IMR-90 (cell line): ENCODE measurements around the gene GIMAP8. TPM values are rescaled to one million over a fixed set of nuclear protein-coding genes. Genes with fewer than 3 reads are reported as not detected.

ENCODE experiments used
- ATAC-seq: fragments of 200-7000 bp; cut with Tn5 transposase; 2 replicates; pipeline ENCODE4 v1.9.1; 2020; ENCODE audit warnings: low read depth, mild to moderate bottlenecking, moderate library complexity
- BruUV-seq: library from RNA; stranded (reverse); fragments of 400-500 nt; replicated peaks from 2 replicates; lab custom pipeline; 2021; lab: Mats Ljungman, UMichigan
- CTCF ChIA-PET: fragments of 300-600 bp; formaldehyde crosslinking; extraction: SDS; loops from one replicate; lab custom pipeline; 2021; ENCODE audit warnings: antibody characterized with exemption; lab: Yijun Ruan, JAX
- POLR2A ChIA-PET: fragments of 300-600 bp; sonication (Branson Sonifier 250); formaldehyde crosslinking; loops from one replicate; lab custom pipeline; 2022; ENCODE audit warnings: antibody characterized with exemption; ENCODE audit not compliant: unreplicated experiment; lab: Charles Lee
- DNase-seq: peaks from one replicate; pipeline ENCODE4 v3.0.0; 2013
- H2AFZ ChIP-seq: replicated peaks from 2 replicates; pipeline ENCODE3; 2013; ENCODE audit warnings: low read length, mild to moderate bottlenecking; ENCODE audit not compliant: poor library complexity
- H2AK5ac ChIP-seq: 2 replicates; pipeline ENCODE4 v1.6.1; 2013; ENCODE audit warnings: low read depth, low read length, inconsistent platforms
- H2AK9ac ChIP-seq: replicated peaks from 2 replicates; pipeline ENCODE3; 2013; ENCODE audit warnings: mild to moderate bottlenecking, low read depth, low read length, moderate library complexity; ENCODE audit not compliant: poor library complexity
- H2BK120ac ChIP-seq: 2 replicates; pipeline ENCODE4 v1.6.1; 2013; ENCODE audit warnings: low read depth, low read length, inconsistent platforms
- H2BK15ac ChIP-seq: 3 replicates; pipeline ENCODE4 v1.6.1; 2013; ENCODE audit warnings: low read depth, low read length, inconsistent platforms
- H2BK20ac ChIP-seq: 2 replicates; pipeline ENCODE4 v1.6.1; 2013; ENCODE audit warnings: low read depth, mild to moderate bottlenecking, inconsistent platforms, low read length, moderate library complexity
- H2BK5ac ChIP-seq: 2 replicates; pipeline ENCODE4 v1.6.1; 2013; ENCODE audit warnings: mild to moderate bottlenecking, low read depth, low read length, inconsistent platforms; ENCODE audit not compliant: poor library complexity, severe bottlenecking
- H3K14ac ChIP-seq: replicated peaks from 2 replicates; pipeline ENCODE4 v1.6.1; 2013; ENCODE audit warnings: low read depth, low read length, inconsistent platforms
- H3K18ac ChIP-seq: 2 replicates; pipeline ENCODE4 v1.6.1; 2013; ENCODE audit warnings: low read depth, low read length, control low read depth
- H3K23ac ChIP-seq: 2 replicates; pipeline ENCODE4 v1.6.1; 2013; ENCODE audit warnings: low read depth, low read length, inconsistent platforms
- H3K27ac ChIP-seq: 2 replicates; pipeline ENCODE4 v1.5.1; 2013; ENCODE audit warnings: mild to moderate bottlenecking, control low read depth, low read length; ENCODE audit not compliant: insufficient read depth
- H3K27me3 ChIP-seq: 2 replicates; pipeline ENCODE4 v1.6.1; 2013; ENCODE audit warnings: low read length; ENCODE audit not compliant: control insufficient read depth, insufficient read depth
- H3K36me3 ChIP-seq: 2 replicates; pipeline ENCODE4 v1.6.1; 2013; ENCODE audit warnings: low read length, mixed read lengths; ENCODE audit not compliant: control insufficient read depth, insufficient read depth
- H3K4ac ChIP-seq: 2 replicates; pipeline ENCODE4 v1.6.1; 2013; ENCODE audit warnings: low read depth, low read length, inconsistent platforms
- H3K4me1 ChIP-seq: 2 replicates; pipeline ENCODE4 v1.6.1; 2013; ENCODE audit warnings: low read length, mixed read lengths; ENCODE audit not compliant: control insufficient read depth, insufficient read depth
- H3K4me2 ChIP-seq: 2 replicates; pipeline ENCODE4 v1.6.1; 2013; ENCODE audit warnings: low read depth, mild to moderate bottlenecking, control low read depth, low read length, moderate library complexity
- H3K4me3 ChIP-seq: 2 replicates; pipeline ENCODE4 v1.5.1; 2013; ENCODE audit warnings: low read depth, mild to moderate bottlenecking, control low read depth, low read length, moderate library complexity; ENCODE audit not compliant: insufficient read depth
- H3K56ac ChIP-seq: 2 replicates; pipeline ENCODE4 v1.6.1; 2013; ENCODE audit warnings: low read length, inconsistent platforms; ENCODE audit not compliant: insufficient read depth; ENCODE audit errors: extremely low read depth
- H3K79me1 ChIP-seq, 2 experiments: 2 replicates each; pipeline ENCODE4 v1.6.1; 2013; ENCODE audit warnings: low read length in 2 of 2, inconsistent platforms in 1 of 2, low read depth in 1 of 2
- H3K9ac ChIP-seq: 2 replicates; pipeline ENCODE4 v1.6.1; 2013; ENCODE audit warnings: low read depth, low read length, control low read depth
- H3K9me1 ChIP-seq: 2 replicates; pipeline ENCODE4 v1.6.1; 2013; ENCODE audit warnings: low read length, inconsistent platforms; ENCODE audit not compliant: insufficient read depth
- H3K9me3 ChIP-seq: 2 replicates; pipeline ENCODE4 v1.6.1; 2013; ENCODE audit warnings: low read length; ENCODE audit not compliant: control insufficient read depth, insufficient read depth
- H4K20me1 ChIP-seq: 2 replicates; pipeline ENCODE4 v1.6.1; 2013; ENCODE audit warnings: low read length, inconsistent platforms; ENCODE audit not compliant: insufficient read depth
- H4K5ac ChIP-seq: 2 replicates; pipeline ENCODE4 v1.6.1; 2013; ENCODE audit warnings: mild to moderate bottlenecking, low read depth, low read length, control low read depth
- H4K8ac ChIP-seq, 2 experiments: 2 replicates each; pipeline ENCODE4 v1.6.1; 2013; ENCODE audit warnings: low read depth in 2 of 2, low read length in 2 of 2, control low read depth in 1 of 2, inconsistent platforms in 1 of 2
- H4K91ac ChIP-seq: 2 replicates; pipeline ENCODE4 v1.6.1; 2013; ENCODE audit warnings: low read depth, low read length, inconsistent platforms; ENCODE audit not compliant: insufficient read depth
- BHLHE40 ChIP-seq: fragments of 150-350 bp; IDR thresholded peaks from 2 replicates; pipeline ENCODE4 v1.6.1; 2016; ENCODE audit warnings: mild to moderate bottlenecking, low read depth, low read length
- CEBPB ChIP-seq: IDR thresholded peaks from 2 replicates; pipeline ENCODE4 v1.6.1; 2012; ENCODE audit warnings: low read depth, low read length, improper control_type of control experiment
- CHD1 ChIP-seq: IDR thresholded peaks from 2 replicates; pipeline ENCODE4 v1.6.1; 2012; ENCODE audit warnings: low read depth, low read length, improper control_type of control experiment
- CTCF ChIP-seq: conservative IDR thresholded peaks from 2 replicates; pipeline ENCODE4 v1.5.1; 2012; ENCODE audit warnings: mild to moderate bottlenecking, low read depth, low read length, improper control_type of control experiment
- ELK1 ChIP-seq: fragments of 150-350 bp; IDR thresholded peaks from 2 replicates; pipeline ENCODE4 v1.6.1; 2016; ENCODE audit warnings: low read depth, mild to moderate bottlenecking, low read length, moderate library complexity, borderline replicate concordance
- FOS ChIP-seq: fragments of 150-350 bp; IDR thresholded peaks from 2 replicates; pipeline ENCODE4 v1.6.1; 2016; ENCODE audit warnings: low read depth, low read length
- MAFK ChIP-seq: IDR thresholded peaks from 2 replicates; pipeline ENCODE4 v1.6.1; 2012; ENCODE audit warnings: low read depth, low read length, improper control_type of control experiment
- MAZ ChIP-seq: IDR thresholded peaks from 2 replicates; pipeline ENCODE4 v1.6.1; 2012; ENCODE audit warnings: low read depth, mild to moderate bottlenecking, low read length, improper control_type of control experiment, moderate library complexity, borderline replicate concordance
- MXI1 ChIP-seq: IDR thresholded peaks from 2 replicates; pipeline ENCODE4 v1.6.1; 2012; ENCODE audit warnings: low read depth, mild to moderate bottlenecking, low read length, moderate library complexity, borderline replicate concordance
- NFE2L2 ChIP-seq: fragments of 150-350 bp; IDR thresholded peaks from 2 replicates; pipeline ENCODE4 v1.6.1; 2016; ENCODE audit warnings: low read depth, mild to moderate bottlenecking, low read length
- POLR2A ChIP-seq: IDR thresholded peaks from 2 replicates; pipeline ENCODE4 v1.6.1; 2012; ENCODE audit warnings: mild to moderate bottlenecking, low read depth, low read length
- RAD21 ChIP-seq: IDR thresholded peaks from 2 replicates; pipeline ENCODE4 v1.6.1; 2012; ENCODE audit warnings: low read length, improper control_type of control experiment
- RCOR1 ChIP-seq: IDR thresholded peaks from 2 replicates; pipeline ENCODE4 v1.6.1; 2012; ENCODE audit warnings: mild to moderate bottlenecking, low read length, improper control_type of control experiment; ENCODE audit not compliant: insufficient replicate concordance
- RFX5 ChIP-seq: IDR thresholded peaks from 2 replicates; pipeline ENCODE4 v1.8.0; 2012; ENCODE audit warnings: low read depth, mild to moderate bottlenecking, low read length, moderate library complexity
- SMC3 ChIP-seq: fragments of 150-350 bp; IDR thresholded peaks from 2 replicates; pipeline ENCODE4 v1.6.1; 2016; ENCODE audit warnings: low read depth, mild to moderate bottlenecking, antibody characterized with exemption, low read length, moderate library complexity
- WGBS, 2 experiments: methylation state at CpG; one replicate each; pipeline versions ENCODE4 v1.1.5 to v1.1.7; 2013; ENCODE audit warnings: missing lambda C conversion rate in 2 of 2; ENCODE audit not compliant: insufficient read length in 1 of 2; ENCODE audit errors: extremely low coverage in 2 of 2; 5-methylcytosine and 5-hydroxymethylcytosine counted together
- dilution Hi-C: fragments of 300-500 bp; cut with HindIII; formaldehyde crosslinking; loops from one replicate; pipeline ENCODE4 v1.14.3; 2018; ENCODE audit warnings: low sequenced_read_pairs; ENCODE audit not compliant: unreplicated experiment
- in situ Hi-C: fragments of 300-500 bp; cut with MboI; formaldehyde crosslinking; loops from 3 replicates; pipeline ENCODE4 v1.14.3; 2019; ENCODE audit warnings: low sequenced_read_pairs, inconsistent platforms, mixed read lengths
- intact Hi-C: fragments of 100-400 bp; cut with micrococcal nuclease; formaldehyde crosslinking; loops from 2 replicates; pipeline ENCODE4 v1.10.0; 2022
- polyA plus RNA-seq, 3 experiments: library from polyadenylated mRNA; depleted of rRNA; stranded (reverse); fragments of >200 nt; gene quantifications; 2 replicates each; pipeline ENCODE4 v1.2.3, GENCODE V29; 2012; ENCODE audit warnings: low replicate concordance in 1 of 3
- total RNA-seq: library from RNA; depleted of rRNA; stranded (reverse); fragments of >200 nt; gene quantifications from 2 replicates; pipeline ENCODE4 v1.2.3, GENCODE V29; 2012

Gene GIMAP8
- total and polyA plus RNA-seq, 2 of the 4 experiments (the other 2 are of a cell fraction): not detected

- intact Hi-C loops: no loop called here
- TF ChIP-seq RAD21 (no peak), ELK1 (no peak), BHLHE40 (no peak), MXI1 (no peak), FOS (no peak), CEBPB (no peak), MAZ (no peak), CTCF (no peak), CHD1 (no peak), POLR2A (no peak), NFE2L2 (no peak), RFX5 (no peak), MAFK (no peak), RCOR1 (no peak), SMC3 (no peak)
These were observed 44.7 kb upstream of the GIMAP8 start for GRCh38 chr7:150405584-150406311.

More at GRCh38 chr7:150405584-150406311, 44.7 kb upstream of the GIMAP8 start:
- Histone ChIP-seq H3K36me3 (no peaks in the 10 kb centered on the region; the same call in 1 of the 2 replicates), H4K8ac (peak overlapping the region; percentile 57 to 73; a peak in 3 of 4 replicates), H2BK5ac (no peak overlapping the region), H3K4me1 (peaks cover 20% of the 10 kb centered on the region), H3K27ac (peak overlapping the region; percentile 56), H3K4me3 (peak overlapping the region; percentile 61), H3K18ac (peak overlapping the region; percentile 65; the same call in 1 of the 2 replicates), H4K91ac (peak overlapping the region; percentile 74), H3K56ac (no peak overlapping the region), H2BK15ac (no peak overlapping the region), H3K9me3 (no peaks in the 10 kb centered on the region), H2AK9ac (peak overlapping the region; percentile 94), H3K14ac (peak overlapping the region; percentile 74; the same call in 1 of the 2 replicates), H2BK20ac (no peak overlapping the region), H2AFZ (peak overlapping the region; percentile 94), H3K23ac (peak overlapping the region; percentile 83), H2AK5ac (peak overlapping the region; percentile 5; the same call in 1 of the 2 replicates), H2BK120ac (peak overlapping the region; percentile 36), H3K79me1 (peaks cover 0 to 27% of the 10 kb centered on the region in 2 experiments; a peak in 3 of 4 replicates), H3K9me1 (peaks cover 20% of the 10 kb centered on the region), H4K20me1 (no peaks in the 10 kb centered on the region), H4K5ac (peak overlapping the region; percentile 56; the same call in 1 of the 2 replicates), H3K27me3 (no peaks in the 10 kb centered on the region), H3K4ac (peak overlapping the region; percentile 95), H3K9ac (peak overlapping the region; percentile 70), H3K4me2 (peak overlapping the region; percentile 82)
- POLR2A ChIA-PET: interaction anchor here (0.6 kb wide), 1 partner anchor 426 kb away, joined by 4 read pairs; no protein-coding TSS in a partner anchor
- dilution Hi-C loops: no loop called here
- CTCF ChIA-PET: interaction anchor here (1.1 to 1.3 kb wide), 2 partner anchors 16 to 22 kb away, joined by 4 read pairs; no protein-coding TSS in a partner anchor
- peak; percentile 41 for ATAC-seq
- in situ Hi-C loops: loop anchor here (25.0 kb wide), 2 partner anchors 543 to 582 kb away; partner anchors contain the start of genes ATP6V0E2, KCNH2 and NOS3
- BruUV-seq: no TSS peak
- 8% methylated on average over 18 of the region's 35 CpGs; no CpG with 5 or more reads in 1 of the 2 experiments for WGBS, 2 experiments
- peak; percentile 27 for DNase-seq
